WTC11 (cell line): Measurements from ENCODE around the gene MVK.

Experiments used
- CREB1 ChIP-seq: sonication (generic); formaldehyde crosslinking; IDR thresholded peaks from 2 replicates; pipeline ENCODE4 v1.8.0; 2023; ENCODE audit warnings: mild to moderate bottlenecking, missing genetic modification reagents
- FOXP1 ChIP-seq: sonication (generic); formaldehyde crosslinking; IDR thresholded peaks from 2 replicates; pipeline ENCODE4 v1.8.0; 2022; ENCODE audit warnings: missing genetic modification reagents, mild to moderate bottlenecking, moderate library complexity, borderline replicate concordance
- TF ChIP-seq, protein P1 (sequence below): fragments of 200-600 bp; IDR thresholded peaks from 2 replicates; pipeline ENCODE4 v1.8.0; 2022; ENCODE audit warnings: antibody characterized with exemption

DNA sequence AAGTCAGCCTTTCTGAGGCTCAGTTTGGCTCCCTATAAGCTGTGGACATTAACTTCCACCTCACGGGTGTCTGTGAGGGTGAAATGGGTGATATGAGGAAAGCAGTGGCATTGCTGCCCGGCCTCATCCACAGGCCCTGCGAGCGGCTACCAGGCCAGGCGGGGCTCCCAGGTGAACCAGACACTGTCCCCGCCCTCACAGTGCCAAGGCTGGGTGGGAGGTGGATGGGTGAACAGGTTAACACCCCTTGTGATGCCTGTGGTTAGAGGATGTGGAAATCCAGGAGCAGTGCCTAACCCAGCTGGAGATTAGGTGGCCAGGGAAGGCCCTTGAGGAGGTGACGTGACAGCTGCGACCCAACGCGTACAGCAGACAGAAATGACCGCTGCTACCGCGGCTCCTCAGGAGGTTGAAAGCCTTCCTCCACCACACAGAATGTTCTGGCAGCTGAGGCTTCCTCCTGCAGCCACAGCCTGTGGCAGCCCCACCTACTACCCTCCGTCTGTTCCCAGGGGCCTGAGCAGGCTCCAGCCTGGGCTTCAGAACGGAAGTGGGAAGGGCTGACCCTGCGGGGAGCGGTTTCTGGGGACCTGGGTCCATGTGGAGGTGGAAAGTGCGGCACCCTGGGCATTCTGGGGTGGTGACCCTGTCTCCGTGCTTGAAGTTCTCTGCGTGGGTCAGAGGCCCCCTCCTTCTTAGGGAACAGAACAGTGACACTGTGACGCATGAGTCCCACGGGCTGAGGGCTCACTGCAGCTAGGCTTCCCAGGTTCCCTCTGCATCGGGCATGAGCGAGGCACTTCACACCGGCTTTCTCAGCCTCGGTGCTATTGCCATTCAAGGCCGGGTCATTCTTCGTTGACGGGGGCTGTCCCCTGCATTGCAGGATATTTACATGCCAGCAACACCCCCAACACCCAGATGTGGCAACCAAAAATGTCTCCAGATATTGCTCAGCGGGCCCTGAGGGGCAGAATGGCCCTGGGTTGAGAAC is 10.0 kb upstream of the MVK start:
- TF ChIP-seq FOXP1 (CRISPR knock-in tag) = no peak
- TF ChIP-seq, protein P1, sequence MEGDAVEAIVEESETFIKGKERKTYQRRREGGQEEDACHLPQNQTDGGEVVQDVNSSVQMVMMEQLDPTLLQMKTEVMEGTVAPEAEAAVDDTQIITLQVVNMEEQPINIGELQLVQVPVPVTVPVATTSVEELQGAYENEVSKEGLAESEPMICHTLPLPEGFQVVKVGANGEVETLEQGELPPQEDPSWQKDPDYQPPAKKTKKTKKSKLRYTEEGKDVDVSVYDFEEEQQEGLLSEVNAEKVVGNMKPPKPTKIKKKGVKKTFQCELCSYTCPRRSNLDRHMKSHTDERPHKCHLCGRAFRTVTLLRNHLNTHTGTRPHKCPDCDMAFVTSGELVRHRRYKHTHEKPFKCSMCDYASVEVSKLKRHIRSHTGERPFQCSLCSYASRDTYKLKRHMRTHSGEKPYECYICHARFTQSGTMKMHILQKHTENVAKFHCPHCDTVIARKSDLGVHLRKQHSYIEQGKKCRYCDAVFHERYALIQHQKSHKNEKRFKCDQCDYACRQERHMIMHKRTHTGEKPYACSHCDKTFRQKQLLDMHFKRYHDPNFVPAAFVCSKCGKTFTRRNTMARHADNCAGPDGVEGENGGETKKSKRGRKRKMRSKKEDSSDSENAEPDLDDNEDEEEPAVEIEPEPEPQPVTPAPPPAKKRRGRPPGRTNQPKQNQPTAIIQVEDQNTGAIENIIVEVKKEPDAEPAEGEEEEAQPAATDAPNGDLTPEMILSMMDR = no peak
- no peak for TF ChIP-seq CREB1 (CRISPR knock-in tag)
